ENCODE results near the gene ZNF526. TPM values are rescaled to one million over a fixed set of nuclear protein-coding genes. Genes with fewer than 3 reads are reported as not detected.

The ZNF526 gene
- total RNA-seq, 3 donors from 2014 or later: 4.0 to 6.9 (median 6.0) TPM

- intact Hi-C loops (cut with DNase I; ENCODE audit: low total_unique reads): no loop called here
- Histone ChIP-seq H3K4me1 (peaks cover 18 to 28% of the 10 kb centered on the region in 2 donors), H3K36me3 (no peaks in the 10 kb centered on the region), H3K27me3 (no peaks in the 10 kb centered on the region), H3K4me3 (peak overlapping the region; percentile 88 to 99 (median 98)), H3K27ac (peak overlapping the region; percentile 100), H3K9me3 (no peaks in the 10 kb centered on the region)
- TF ChIP-seq CTCF (IDR thresholded peaks at IDR 0.05) (no peak), POLR2AphosphoS5 (IDR thresholded peaks at IDR 0.05) (peak in 1 of 3 donors; percentile 11), POLR2A (IDR thresholded peaks at IDR 0.05) (no peak)
- peak in 1 of 2 donors; percentile 79 for DNase-seq (ENCODE audit: low spot score in 2 of 2)
Observed at GRCh38 chr19:42252365-42253244, 32.5 kb downstream of the ZNF526 start.

GRCh38 chr19:42253245-42254088 lies 33.4 kb downstream of the ZNF526 start:
- peak overlapping the region; percentile 88 to 99 (median 98) for H3K4me3 ChIP-seq
- no peaks in the 10 kb centered on the region for H3K9me3 ChIP-seq
- intact Hi-C loops (cut with DNase I; ENCODE audit: low total_unique reads): no loop called here
- H3K27ac ChIP-seq: peak overlapping the region; percentile 100
- H3K36me3 ChIP-seq: no peaks in the 10 kb centered on the region
- DNase-seq (ENCODE audit: low spot score in 2 of 2): peak in 1 of 2 donors; percentile 66
- TF ChIP-seq CTCF (IDR thresholded peaks at IDR 0.05) (no peak), POLR2A (IDR thresholded peaks at IDR 0.05) (peak; percentile 37), POLR2AphosphoS5 (IDR thresholded peaks at IDR 0.05) (peak in 2 of 3 donors; percentile 22 to 48)
- no peaks in the 10 kb centered on the region for H3K27me3 ChIP-seq
- H3K4me1 ChIP-seq: peaks cover 18 to 28% of the 10 kb centered on the region in 2 donors

- Histone ChIP-seq H3K36me3 (no peaks in the 10 kb centered on the region), H3K27me3 (no peaks in the 10 kb centered on the region), H3K4me1 (peaks cover 18 to 28% of the 10 kb centered on the region in 2 donors), H3K4me3 (peak overlapping the region; percentile 88 to 99 (median 98)), H3K9me3 (no peaks in the 10 kb centered on the region), H3K27ac (peak overlapping the region; percentile 100)
- peak in 2 of 3 donors; percentile 8 to 12 for TF ChIP-seq CTCF (IDR thresholded peaks at IDR 0.05)
- peak in 1 of 3 donors; percentile 60 for TF ChIP-seq POLR2AphosphoS5 (IDR thresholded peaks at IDR 0.05)
- TF ChIP-seq POLR2A (IDR thresholded peaks at IDR 0.05): no peak
- intact Hi-C loops (cut with DNase I; ENCODE audit: low total_unique reads): no loop called here
- peak; percentile 69 to 76 for DNase-seq (ENCODE audit: low spot score in 2 of 2)
Observed at GRCh38 chr19:42254089-42254849, 34.2 kb downstream of the ZNF526 start.

GRCh38 chr19:42254850-42255765 lies 35.0 kb downstream of the ZNF526 start, which contains the start of gene ERF:
ERF (minus strand) TSS chr19:42255128; CDS start chr19:42254999, 129 bp downstream.
- H3K4me1 ChIP-seq: peaks cover 18 to 27% of the 10 kb centered on the region in 2 donors

More at GRCh38 chr19:42254850-42255765, 35.0 kb downstream of the ZNF526 start, which contains the start of gene ERF:
- peak; percentile 94 to 95 for DNase-seq (ENCODE audit: low spot score in 2 of 2)
- TF ChIP-seq POLR2A (IDR thresholded peaks at IDR 0.05): peak; percentile 47
- peak; percentile 74 to 96 (median 95) for TF ChIP-seq POLR2AphosphoS5 (IDR thresholded peaks at IDR 0.05)
- no peak for TF ChIP-seq CTCF (IDR thresholded peaks at IDR 0.05)
- H3K27me3 ChIP-seq: no peaks in the 10 kb centered on the region
- intact Hi-C loops (cut with DNase I; ENCODE audit: low total_unique reads): no loop called here
- H3K4me3 ChIP-seq: peak within 1 kb of the TSS; percentile 88 to 99 (median 98)
- H3K27ac ChIP-seq: peak within 1 kb of the TSS; percentile 100
- H3K9me3 ChIP-seq: no peaks in the 10 kb centered on the region
- H3K36me3 ChIP-seq: no peaks in the 10 kb centered on the region
